HEK293 (cell line): ENCODE data around the gene XAF1.

Experiments
- SALL2 ChIP-seq: fragments of 450-650 bp; formaldehyde crosslinking; IDR thresholded peaks from 2 replicates; pipeline ENCODE4 v1.5.0; 2017; ENCODE audit warnings: missing biosample characterization, mild to moderate bottlenecking, missing genetic modification characterization, borderline replicate concordance
- ZNF660 ChIP-seq: fragments of 450-650 bp; IDR thresholded peaks from 2 replicates; pipeline ENCODE4 v1.5.1; 2018; ENCODE audit warnings: missing biosample characterization, mild to moderate bottlenecking, missing genetic modification characterization
- TF ChIP-seq, protein P1 (sequence below): fragments of 450-650 bp; formaldehyde crosslinking; IDR thresholded peaks from 2 replicates; pipeline ENCODE4 v1.5.1; 2016; ENCODE audit warnings: missing biosample characterization, missing genetic modification characterization

DNA sequence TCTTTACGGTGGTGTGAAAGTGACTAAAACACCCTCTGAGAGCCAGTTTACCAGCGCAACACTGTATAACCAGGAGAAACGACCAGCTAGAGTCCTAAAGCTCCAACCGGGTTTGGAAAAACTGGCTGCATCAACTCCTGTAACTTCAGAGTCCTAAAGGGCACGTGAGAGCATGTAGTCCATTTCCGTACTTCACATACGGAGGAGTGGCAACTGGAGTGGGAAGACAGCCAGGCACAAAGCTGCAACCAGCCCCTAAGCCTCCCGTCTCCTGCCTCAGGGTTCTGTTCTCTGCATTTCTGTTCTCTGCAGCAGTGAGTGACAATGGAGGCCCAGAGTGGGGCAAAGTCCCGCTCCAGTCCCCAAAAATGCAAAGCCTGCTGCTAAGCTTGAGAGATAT lies 56.4 kb downstream of the XAF1 start:
- TF ChIP-seq SALL2 (no peak), ZNF660 (tag by site-specific recombination) (no peak)
- TF ChIP-seq, protein P1, sequence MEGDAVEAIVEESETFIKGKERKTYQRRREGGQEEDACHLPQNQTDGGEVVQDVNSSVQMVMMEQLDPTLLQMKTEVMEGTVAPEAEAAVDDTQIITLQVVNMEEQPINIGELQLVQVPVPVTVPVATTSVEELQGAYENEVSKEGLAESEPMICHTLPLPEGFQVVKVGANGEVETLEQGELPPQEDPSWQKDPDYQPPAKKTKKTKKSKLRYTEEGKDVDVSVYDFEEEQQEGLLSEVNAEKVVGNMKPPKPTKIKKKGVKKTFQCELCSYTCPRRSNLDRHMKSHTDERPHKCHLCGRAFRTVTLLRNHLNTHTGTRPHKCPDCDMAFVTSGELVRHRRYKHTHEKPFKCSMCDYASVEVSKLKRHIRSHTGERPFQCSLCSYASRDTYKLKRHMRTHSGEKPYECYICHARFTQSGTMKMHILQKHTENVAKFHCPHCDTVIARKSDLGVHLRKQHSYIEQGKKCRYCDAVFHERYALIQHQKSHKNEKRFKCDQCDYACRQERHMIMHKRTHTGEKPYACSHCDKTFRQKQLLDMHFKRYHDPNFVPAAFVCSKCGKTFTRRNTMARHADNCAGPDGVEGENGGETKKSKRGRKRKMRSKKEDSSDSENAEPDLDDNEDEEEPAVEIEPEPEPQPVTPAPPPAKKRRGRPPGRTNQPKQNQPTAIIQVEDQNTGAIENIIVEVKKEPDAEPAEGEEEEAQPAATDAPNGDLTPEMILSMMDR (tag by site-specific recombination): no peak
